RWPE2 (cell line): ENCODE data around the gene SET.

Experiments used
- ATAC-seq: fragments of 200-7000 bp; cut with Tn5 transposase; 3 replicates; pipeline ENCODE4 v1.9.1; 2021; ENCODE audit warnings: low read depth
- DNase-seq: peaks from one replicate; pipeline ENCODE4 v3.0.0-alpha.2; 2020; ENCODE audit warnings: low spot score
- H3K27ac ChIP-seq: fragments of 450-650 bp; 2 replicates; pipeline ENCODE4 v1.5.1; 2017; ENCODE audit warnings: mild to moderate bottlenecking; ENCODE audit not compliant: poor library complexity, severe bottlenecking
- H3K27me3 ChIP-seq: fragments of 250-450 bp; sonication (Bioruptor Pico); 2 replicates; pipeline ENCODE4 v1.5.1; 2021; ENCODE audit warnings: mild to moderate bottlenecking, moderate library complexity; ENCODE audit not compliant: insufficient read depth, poor library complexity, severe bottlenecking
- H3K36me3 ChIP-seq: fragments of 250-450 bp; sonication (Bioruptor Pico); 2 replicates; pipeline ENCODE4 v1.5.1; 2020; ENCODE audit warnings: low read depth, mild to moderate bottlenecking, moderate library complexity
- H3K4me1 ChIP-seq: fragments of 250-450 bp; sonication (Bioruptor Pico); 2 replicates; pipeline ENCODE4 v1.5.1; 2021; ENCODE audit warnings: mild to moderate bottlenecking, moderate library complexity; ENCODE audit not compliant: insufficient read depth, poor library complexity, severe bottlenecking
- H3K4me3 ChIP-seq: fragments of 250-450 bp; sonication (Bioruptor Pico); 2 replicates; pipeline ENCODE4 v1.5.1; 2021; ENCODE audit warnings: mild to moderate bottlenecking, moderate library complexity; ENCODE audit not compliant: severe bottlenecking
- H3K9me3 ChIP-seq: fragments of 250-450 bp; sonication (Bioruptor Pico); 2 replicates; pipeline ENCODE4 v1.5.1; 2021; ENCODE audit warnings: mild to moderate bottlenecking, moderate library complexity; ENCODE audit not compliant: severe bottlenecking
- TF ChIP-seq, protein P1 (sequence below): fragments of 450-650 bp; IDR thresholded peaks from one replicate; pipeline ENCODE4 v1.5.1; 2017; ENCODE audit warnings: mild to moderate bottlenecking, moderate library complexity; ENCODE audit not compliant: poor library complexity, severe bottlenecking

SET gene

DNA sequence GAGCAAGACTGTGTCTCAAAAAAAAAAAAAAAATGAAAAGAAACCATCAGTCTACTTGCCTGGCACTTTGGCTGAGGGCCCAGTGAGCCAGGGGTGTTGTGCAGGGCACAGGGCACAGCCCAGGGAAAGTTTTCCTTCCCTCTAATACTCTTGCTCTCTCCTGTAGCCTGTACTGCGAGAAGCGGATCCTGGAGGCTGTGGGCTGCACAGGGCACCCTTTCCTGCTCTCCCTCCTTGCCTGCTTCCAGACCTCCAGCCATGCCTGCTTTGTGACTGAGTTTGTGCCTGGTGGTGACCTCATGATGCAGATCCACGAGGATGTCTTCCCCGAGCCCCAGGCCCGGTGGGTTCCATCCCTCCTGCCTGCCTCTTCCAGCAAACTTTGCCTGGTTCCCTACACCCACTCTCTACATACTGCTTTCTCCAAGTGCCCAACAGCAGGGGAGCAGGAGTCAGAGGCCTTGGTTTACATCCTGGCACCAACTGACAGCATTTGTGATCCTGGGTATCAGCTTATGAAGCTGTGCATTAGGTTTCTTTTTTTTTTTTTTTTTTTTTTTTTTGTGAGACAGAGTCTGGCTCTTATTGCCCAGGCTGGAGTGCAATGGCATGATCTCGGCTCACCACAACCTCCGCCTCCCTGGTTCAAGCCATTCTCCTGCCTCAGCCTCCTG, 27.7 kb downstream of the SET start:
- Histone ChIP-seq H3K27me3 (no peaks in the 10 kb centered on the region), H3K36me3 (no peaks in the 10 kb centered on the region; the same call in 1 of the 2 replicates), H3K4me3 (no peak overlapping the region), H3K4me1 (no peaks in the 10 kb centered on the region), H3K27ac (no peak overlapping the region), H3K9me3 (no peaks in the 10 kb centered on the region)
- ATAC-seq (no peak), DNase-seq (no peak)
- TF ChIP-seq, protein P1, sequence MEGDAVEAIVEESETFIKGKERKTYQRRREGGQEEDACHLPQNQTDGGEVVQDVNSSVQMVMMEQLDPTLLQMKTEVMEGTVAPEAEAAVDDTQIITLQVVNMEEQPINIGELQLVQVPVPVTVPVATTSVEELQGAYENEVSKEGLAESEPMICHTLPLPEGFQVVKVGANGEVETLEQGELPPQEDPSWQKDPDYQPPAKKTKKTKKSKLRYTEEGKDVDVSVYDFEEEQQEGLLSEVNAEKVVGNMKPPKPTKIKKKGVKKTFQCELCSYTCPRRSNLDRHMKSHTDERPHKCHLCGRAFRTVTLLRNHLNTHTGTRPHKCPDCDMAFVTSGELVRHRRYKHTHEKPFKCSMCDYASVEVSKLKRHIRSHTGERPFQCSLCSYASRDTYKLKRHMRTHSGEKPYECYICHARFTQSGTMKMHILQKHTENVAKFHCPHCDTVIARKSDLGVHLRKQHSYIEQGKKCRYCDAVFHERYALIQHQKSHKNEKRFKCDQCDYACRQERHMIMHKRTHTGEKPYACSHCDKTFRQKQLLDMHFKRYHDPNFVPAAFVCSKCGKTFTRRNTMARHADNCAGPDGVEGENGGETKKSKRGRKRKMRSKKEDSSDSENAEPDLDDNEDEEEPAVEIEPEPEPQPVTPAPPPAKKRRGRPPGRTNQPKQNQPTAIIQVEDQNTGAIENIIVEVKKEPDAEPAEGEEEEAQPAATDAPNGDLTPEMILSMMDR, result no peak

DNA sequence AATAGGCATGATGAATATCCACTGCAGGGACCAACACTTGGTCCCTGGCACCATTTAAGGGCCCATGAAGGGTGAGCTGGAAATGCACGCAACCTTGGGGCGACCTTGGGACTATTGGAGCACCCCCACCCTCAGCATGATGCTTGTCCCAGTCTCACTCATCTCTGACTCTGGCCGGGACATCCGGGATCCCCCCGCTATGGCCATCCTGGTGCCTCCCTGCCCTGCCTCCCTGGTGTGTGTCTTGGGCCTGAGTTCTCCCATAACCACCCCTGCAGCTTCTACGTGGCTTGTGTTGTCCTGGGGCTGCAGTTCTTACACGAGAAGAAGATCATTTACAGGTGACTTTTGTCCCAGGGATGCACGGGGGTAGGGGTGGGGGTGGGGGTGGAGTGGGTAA, 29.0 kb downstream of the SET start:
- no peaks in the 10 kb centered on the region; the same call in 1 of the 2 replicates for H3K36me3 ChIP-seq
- TF ChIP-seq, protein P1, result no peak
- no peaks in the 10 kb centered on the region for H3K27me3 ChIP-seq
- DNase-seq (no peak), ATAC-seq (no peak)
- H3K4me3 ChIP-seq, result no peak overlapping the region
- H3K9me3 ChIP-seq, result no peaks in the 10 kb centered on the region
- no peaks in the 10 kb centered on the region for H3K4me1 ChIP-seq
- no peak overlapping the region for H3K27ac ChIP-seq

DNA sequence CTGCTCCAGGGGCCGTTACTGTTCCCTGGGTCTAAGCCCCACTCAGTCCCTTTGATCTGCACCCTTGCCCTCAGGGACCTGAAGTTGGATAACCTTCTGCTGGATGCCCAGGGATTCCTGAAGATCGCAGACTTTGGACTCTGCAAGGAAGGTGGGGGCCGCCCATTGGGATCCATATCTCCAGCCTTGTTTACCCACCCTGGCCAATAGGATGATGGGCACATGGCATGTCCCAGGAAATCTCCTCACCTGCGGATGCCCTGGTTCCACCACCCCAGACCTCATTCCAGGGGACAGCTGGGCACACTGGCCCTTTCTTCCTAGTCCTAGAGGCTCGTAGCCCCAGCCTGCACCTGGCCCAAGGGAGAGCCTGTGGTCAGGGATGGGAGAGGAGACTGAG, 29.5 kb downstream of the SET start:
- Histone ChIP-seq H3K4me1 (no peaks in the 10 kb centered on the region), H3K4me3 (no peak overlapping the region), H3K36me3 (no peaks in the 10 kb centered on the region; the same call in 1 of the 2 replicates), H3K27ac (no peak overlapping the region), H3K9me3 (no peaks in the 10 kb centered on the region), H3K27me3 (no peaks in the 10 kb centered on the region)
- TF ChIP-seq, protein P1, result no peak
- no peak for DNase-seq
- ATAC-seq, result no peak

- DNase-seq (no peak), ATAC-seq (no peak)
- H3K9me3 ChIP-seq, result no peaks in the 10 kb centered on the region
- no peak overlapping the region for H3K27ac ChIP-seq
- H3K4me3 ChIP-seq, result no peak overlapping the region
- no peaks in the 10 kb centered on the region for H3K4me1 ChIP-seq
- no peaks in the 10 kb centered on the region; the same call in 1 of the 2 replicates for H3K36me3 ChIP-seq
- TF ChIP-seq, protein P1, result no peak
- H3K27me3 ChIP-seq, result no peaks in the 10 kb centered on the region
These were observed 31.0 kb downstream of the SET start for GRCh38 chr9:128719919-128720605.
